HFFc6 (cell line): ENCODE data around the gene FGD6. TPM values are rescaled to one million over a fixed set of nuclear protein-coding genes. Genes with fewer than 3 reads are reported as not detected.

Experiments used
- DNase-seq: peaks from one replicate; pipeline ENCODE4 v3.0.0-alpha.2; 2018
- H3K27ac Mint-ChIP-seq: 2 replicates; pipeline ENCODE4 v1.8.0; 2020; ENCODE audit warnings: mild to moderate bottlenecking, mixed read lengths
- H3K27me3 Mint-ChIP-seq: 2 replicates; pipeline ENCODE4 v1.8.0; 2021; ENCODE audit warnings: mild to moderate bottlenecking, moderate library complexity, mixed read lengths; ENCODE audit not compliant: insufficient read depth
- H3K36me3 Mint-ChIP-seq: 2 replicates; pipeline ENCODE4 v1.8.0; 2021; ENCODE audit warnings: low read depth, mixed read lengths
- H3K4me1 Mint-ChIP-seq: 2 replicates; pipeline ENCODE4 v1.8.0; 2020; ENCODE audit warnings: low read depth, mixed read lengths
- H3K4me3 Mint-ChIP-seq: 2 replicates; pipeline ENCODE4 v1.8.0; 2020; ENCODE audit warnings: mild to moderate bottlenecking, moderate library complexity, mixed read lengths
- H3K9me3 Mint-ChIP-seq: 2 replicates; pipeline ENCODE4 v1.8.0; 2020; ENCODE audit warnings: mild to moderate bottlenecking, mixed read lengths
- CTCF ChIP-seq: fragments of 200-600 bp; sonication (generic); IDR thresholded peaks from 2 replicates; pipeline ENCODE4 v1.5.0; 2021; ENCODE audit warnings: antibody characterized with exemption, mild to moderate bottlenecking
- total RNA-seq, 6 experiments: library from RNA; stranded (reverse); fragmentation: NEBNext Ultra II Directional; extraction: Animal tissue kit (Norgen Biotek cat#: 25700); gene quantifications; 2 replicates in 1 of 6; 3 replicates in 5 of 6; pipeline ENCODE4 v1.2.3, GENCODE V29; 2021

Gene FGD6
- total RNA-seq, 6 experiments from 2014 or later: 5.5 to 6.6 (median 6.0) TPM

- no peaks in the 10 kb centered on the region for H3K9me3 Mint-ChIP-seq
- DNase-seq: no peak
- H3K4me3 Mint-ChIP-seq: no peak overlapping the region
- no peaks in the 10 kb centered on the region; the same call in 1 of the 2 replicates for H3K27me3 Mint-ChIP-seq
- no peaks in the 10 kb centered on the region for H3K36me3 Mint-ChIP-seq
- no peak overlapping the region for H3K27ac Mint-ChIP-seq
- peaks cover 36% of the 10 kb centered on the region for H3K4me1 Mint-ChIP-seq
- TF ChIP-seq CTCF: no peak
These were observed 4.7 kb downstream of the FGD6 start for GRCh38 chr12:95212586-95212985.

GRCh38 chr12:95208678-95209077 lies 8.6 kb downstream of the FGD6 start:
- peaks cover 55% of the 10 kb centered on the region for H3K4me1 Mint-ChIP-seq
- no peak overlapping the region for H3K4me3 Mint-ChIP-seq
- no peaks in the 10 kb centered on the region for H3K9me3 Mint-ChIP-seq
- no peak overlapping the region for H3K27ac Mint-ChIP-seq
- no peak for DNase-seq
- no peaks in the 10 kb centered on the region; the same call in 1 of the 2 replicates for H3K27me3 Mint-ChIP-seq
- TF ChIP-seq CTCF: no peak
- 0 out of 2 replicates have a peak, but pooled peaks cover 4% of the 10 kb centered on the region for H3K36me3 Mint-ChIP-seq

GRCh38 chr12:95207407-95207806 lies 9.9 kb downstream of the FGD6 start:
- no peak overlapping the region for H3K27ac Mint-ChIP-seq
- no peaks in the 10 kb centered on the region; the same call in 1 of the 2 replicates for H3K27me3 Mint-ChIP-seq
- no peak overlapping the region for H3K4me3 Mint-ChIP-seq
- H3K4me1 Mint-ChIP-seq: peaks cover 55% of the 10 kb centered on the region
- TF ChIP-seq CTCF: no peak
- H3K36me3 Mint-ChIP-seq: 0 out of 2 replicates have a peak, but pooled peaks cover 4% of the 10 kb centered on the region
- no peaks in the 10 kb centered on the region for H3K9me3 Mint-ChIP-seq
- DNase-seq: no peak

GRCh38 chr12:95206916-95207315 lies 10.4 kb downstream of the FGD6 start:
- Mint-ChIP-seq H3K27ac (peak overlapping the region; percentile 25; the same call in 1 of the 2 replicates), H3K36me3 (0 out of 2 replicates have a peak, but pooled peaks cover 4% of the 10 kb centered on the region), H3K27me3 (no peaks in the 10 kb centered on the region; the same call in 1 of the 2 replicates), H3K9me3 (no peaks in the 10 kb centered on the region), H3K4me3 (no peak overlapping the region), H3K4me1 (peaks cover 53% of the 10 kb centered on the region)
- DNase-seq: no peak
- no peak for TF ChIP-seq CTCF

GRCh38 chr12:95205685-95206084 lies 11.6 kb downstream of the FGD6 start:
- 0 out of 2 replicates have a peak, but pooled peaks cover 4% of the 10 kb centered on the region for H3K36me3 Mint-ChIP-seq

More at GRCh38 chr12:95205685-95206084, 11.6 kb downstream of the FGD6 start:
- Mint-ChIP-seq H3K9me3 (no peaks in the 10 kb centered on the region), H3K27ac (peak overlapping the region; percentile 95), H3K4me1 (peaks cover 65% of the 10 kb centered on the region), H3K27me3 (no peaks in the 10 kb centered on the region; the same call in 1 of the 2 replicates), H3K4me3 (peak overlapping the region; percentile 64)
- peak; percentile 76 for DNase-seq
- no peak for TF ChIP-seq CTCF
